HG02943 (cell line): ENCODE data around the gene LENG1.
"Not testable (repeated sequence)": the region's sequence is repeated elsewhere in the genome, so short reads cannot be mapped to it uniquely, and the experiment has no call there.

Source experiments
- ATAC-seq: cut with Tn5 transposase; IDR thresholded peaks from one replicate; pipeline ENCODE4 v1.9.1; 2021; ENCODE audit warnings: mild to moderate bottlenecking, low read depth, moderate library complexity; ENCODE audit not compliant: unreplicated experiment

The LENG1 gene

GRCh38 chr19:54189735-54190502 is 30.4 kb upstream of the LENG1 start:
- peak; percentile 48 for ATAC-seq

- peak; percentile 14 for ATAC-seq
These were observed 29.7 kb upstream of the LENG1 start, which contains the start of gene MBOAT7 for GRCh38 chr19:54189145-54189734. TSS of gene MBOAT7 (minus strand) at chr19:54189580. CDS start at chr19:54188508, 1,072 bp downstream.

DNA sequence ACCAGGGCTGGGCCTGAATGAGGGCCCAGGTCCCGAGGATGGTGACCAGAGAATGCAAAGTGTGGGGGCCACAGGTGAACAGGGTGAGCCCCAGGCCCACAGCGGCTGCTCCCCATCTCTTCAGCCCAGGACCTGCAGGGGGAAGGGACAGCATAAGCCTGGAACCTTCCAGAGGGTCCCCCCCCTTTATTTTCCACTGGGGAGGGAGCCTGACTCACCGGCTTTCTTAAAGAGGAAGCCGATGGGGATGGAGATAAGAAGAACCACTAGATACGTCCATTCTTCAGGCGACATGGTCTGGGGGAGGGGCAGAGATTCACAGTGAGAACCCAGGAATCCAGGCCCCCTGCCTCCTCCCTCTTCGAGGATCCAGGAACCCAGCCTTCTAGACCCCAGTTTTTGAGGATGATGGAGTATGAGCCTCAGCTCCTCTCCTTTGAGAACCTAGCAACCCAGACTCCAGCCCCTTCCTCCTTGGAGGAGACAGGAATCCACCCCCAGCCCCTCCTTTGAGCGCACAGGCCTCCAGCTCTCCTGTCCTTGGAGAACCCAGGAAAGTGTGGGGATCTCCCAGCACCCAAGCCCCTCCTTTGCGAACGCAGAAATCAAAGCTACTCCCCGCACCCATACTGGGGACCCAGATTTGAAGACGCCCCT is 28.8 kb upstream of the LENG1 start:
- ATAC-seq: no peak

GRCh38 chr19:54186934-54187381 is 27.4 kb upstream of the LENG1 start:
- ATAC-seq: no peak

DNA sequence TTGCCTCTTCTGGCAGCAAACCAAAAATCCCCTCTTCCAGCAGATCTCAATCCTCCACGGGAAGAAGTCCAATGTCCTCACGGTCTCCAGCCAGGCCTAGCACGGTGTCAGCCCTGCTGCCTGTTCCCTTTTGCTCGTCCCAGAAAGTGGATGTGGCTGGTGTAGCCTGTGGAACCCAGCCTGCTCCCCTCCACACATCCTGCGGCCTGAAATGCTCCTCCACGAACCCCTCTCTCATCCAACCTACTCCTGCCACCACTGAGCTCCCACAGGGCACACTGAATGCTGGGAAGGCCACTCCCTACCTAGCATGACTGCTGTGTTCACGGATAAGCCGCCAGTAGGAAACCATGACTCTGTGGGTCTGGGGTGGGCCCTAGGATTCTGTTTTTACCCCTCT is 26.8 kb upstream of the LENG1 start:
- ATAC-seq: no peak

GRCh38 chr19:54183431-54183830 is 23.9 kb upstream of the LENG1 start:
- ATAC-seq: no peak

DNA sequence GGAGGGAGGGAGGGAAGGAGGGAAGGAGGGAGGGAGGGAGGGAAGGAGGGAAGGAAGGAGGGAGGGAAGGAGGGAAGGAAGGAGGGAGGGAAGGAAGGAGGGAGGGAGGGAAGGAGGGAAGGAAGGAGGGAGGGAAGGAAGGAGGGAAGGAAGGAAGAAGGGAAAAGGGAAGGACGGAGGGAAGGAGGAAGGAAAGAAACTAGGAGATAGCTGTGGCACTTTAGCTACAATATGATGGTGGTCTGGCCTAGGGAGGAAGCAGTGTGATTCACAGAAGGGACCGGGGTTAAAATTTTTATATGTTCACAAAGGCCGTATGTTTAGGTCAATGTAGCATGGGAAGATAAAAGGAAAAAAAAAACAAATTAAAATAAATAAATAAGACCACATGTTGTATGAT is 22.4 kb upstream of the LENG1 start:
- not testable (repeated sequence) for ATAC-seq

DNA sequence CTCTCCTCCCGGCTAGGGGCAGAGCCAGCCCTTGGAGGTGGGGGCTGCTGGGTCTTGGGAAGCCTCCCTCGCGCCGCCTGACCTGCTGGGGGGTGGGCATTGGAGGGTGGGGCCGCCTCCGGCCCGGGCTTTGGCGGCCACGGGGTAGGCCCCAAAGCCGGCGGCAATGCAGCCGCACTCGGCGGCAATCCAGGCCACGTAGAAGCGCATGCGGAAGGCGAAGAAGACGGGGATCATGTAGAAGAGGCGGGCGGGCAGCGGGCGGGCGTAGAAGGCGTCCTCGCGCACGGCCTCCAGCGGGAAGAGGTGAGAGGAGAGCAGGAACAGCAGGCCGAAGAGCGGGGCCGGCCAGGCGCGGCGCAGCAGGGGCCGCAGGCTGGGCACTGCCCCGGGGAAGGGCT is 21.2 kb upstream of the LENG1 start:
- ATAC-seq: no peak

DNA sequence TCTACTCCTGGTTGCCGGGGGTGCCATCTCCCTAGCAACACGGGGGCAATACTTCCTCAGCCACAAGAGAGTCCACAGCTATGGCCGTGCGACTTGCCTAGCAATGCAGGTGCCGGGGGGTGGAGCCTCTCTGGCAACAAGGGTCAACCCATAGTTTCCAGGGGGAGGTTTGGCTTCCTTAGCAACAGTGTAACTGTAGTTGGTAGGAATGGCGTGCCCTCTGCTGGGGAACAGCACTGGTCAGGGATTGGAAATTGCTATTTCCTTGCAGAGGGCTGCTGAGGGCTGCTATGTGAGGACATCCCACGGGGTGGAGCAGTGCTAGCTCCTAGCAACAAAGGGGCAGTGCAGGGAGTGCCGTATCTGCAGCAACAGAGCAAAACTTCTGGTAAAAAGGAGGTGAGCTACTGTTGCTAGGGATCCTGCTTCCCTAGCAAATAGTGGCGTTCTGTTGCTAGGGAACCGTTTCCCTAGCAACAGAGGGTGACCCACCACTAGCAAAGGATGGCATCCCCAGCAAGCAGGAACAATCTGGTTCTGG is 20.5 kb upstream of the LENG1 start:
- no peak for ATAC-seq

GRCh38 chr19:54179262-54179852 is 19.8 kb upstream of the LENG1 start:
- no peak for ATAC-seq

GRCh38 chr19:54178581-54179261 is 19.2 kb upstream of the LENG1 start:
- no peak for ATAC-seq

- no peak for ATAC-seq
These were observed 14.7 kb upstream of the LENG1 start for GRCh38 chr19:54173951-54174834.

- no peak for ATAC-seq
These were observed 13.8 kb upstream of the LENG1 start for GRCh38 chr19:54173359-54173699.

DNA sequence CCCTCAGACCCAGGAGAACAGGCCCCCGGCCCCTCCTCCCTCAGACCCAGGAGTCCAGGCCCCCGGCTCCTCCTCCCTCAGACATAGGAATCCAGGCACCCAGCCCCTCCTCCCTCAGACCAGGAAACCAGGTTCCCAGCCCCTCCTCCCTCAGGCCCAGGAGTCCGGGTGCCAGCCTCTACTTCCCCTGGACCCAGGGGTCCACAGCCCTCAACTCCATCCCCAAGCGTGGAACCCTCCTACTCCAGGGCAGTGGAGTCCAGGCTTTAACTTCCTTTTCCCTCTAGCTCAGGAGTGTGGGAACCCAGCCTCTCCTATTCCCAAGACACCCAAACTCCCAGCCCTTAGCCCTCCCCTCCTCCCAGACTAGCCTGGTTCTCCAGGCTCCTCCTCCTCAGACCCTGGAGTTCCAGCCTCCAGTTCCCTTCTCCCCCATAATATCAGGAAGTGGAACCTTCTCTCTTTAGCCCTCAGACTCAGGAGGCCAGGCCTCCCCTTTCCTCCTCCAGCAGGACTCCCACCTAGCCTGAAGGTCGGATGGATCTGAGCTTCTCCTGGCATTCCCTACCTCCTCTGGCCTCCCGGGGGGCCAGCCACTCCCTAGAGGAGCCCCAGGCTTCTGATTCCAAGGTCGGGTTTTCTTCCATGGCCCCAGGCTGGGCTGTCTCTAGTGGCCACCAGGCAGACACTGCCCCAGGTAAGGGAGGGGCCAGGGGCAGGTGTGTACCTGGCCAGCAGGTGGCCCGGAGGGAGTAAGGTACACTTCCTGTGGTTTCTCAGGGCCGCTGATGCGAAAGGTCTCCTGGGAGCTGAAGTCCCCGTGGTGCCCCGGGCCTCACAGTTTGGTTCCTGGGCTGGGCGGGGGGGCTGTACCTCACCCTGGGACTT is 13.2 kb upstream of the LENG1 start, which contains the start of gene TMC4:
Gene TMC4 (minus strand): TSS at position 690 of the 888 bp plus-strand sequence. CDS start 43 bp downstream, at position 647.
- ATAC-seq: no peak

DNA sequence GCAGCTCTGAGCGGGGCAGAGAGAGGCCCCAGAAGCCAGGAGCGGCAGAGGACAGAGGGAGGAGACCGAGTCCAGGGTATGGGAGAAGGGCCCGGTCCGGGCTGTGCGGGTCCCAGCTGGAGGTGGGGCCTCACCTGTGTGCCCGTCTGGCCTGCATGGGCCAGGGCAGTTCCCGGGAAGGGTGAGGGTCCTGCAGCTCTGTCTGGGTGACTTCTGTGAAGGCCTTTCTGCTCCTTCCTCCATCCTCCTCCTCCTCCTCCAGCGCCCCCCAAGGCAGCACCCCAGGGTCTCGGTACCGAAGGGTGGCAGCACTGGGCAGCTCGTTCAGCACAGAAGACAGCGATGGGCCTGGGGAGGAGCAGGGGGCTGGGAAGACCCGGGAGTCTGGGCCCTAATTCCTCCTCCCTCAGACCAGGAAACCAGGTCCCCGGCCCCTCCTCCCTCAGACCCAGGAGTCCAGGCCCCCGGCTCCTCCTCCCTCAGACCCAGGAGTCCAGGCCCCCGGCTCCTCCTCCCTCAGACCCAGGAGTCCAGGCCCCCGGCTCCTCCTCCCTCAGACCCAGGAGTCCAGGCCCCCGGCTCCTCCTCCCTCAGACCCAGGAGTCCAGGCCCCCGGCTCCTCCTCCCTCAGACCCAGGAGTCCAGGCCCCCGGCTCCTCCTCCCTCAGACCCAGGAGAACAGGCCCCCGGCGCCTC is 12.4 kb upstream of the LENG1 start:
- not testable (repeated sequence) for ATAC-seq

- no peak for ATAC-seq
These were observed 9.7 kb upstream of the LENG1 start for GRCh38 chr19:54169149-54169740.

GRCh38 chr19:54168174-54168917 is 8.8 kb upstream of the LENG1 start:
- no peak for ATAC-seq
